Activated B cell treated with CpG ODN at 0.5 μM for 24 hours (primary cell): ENCODE data around the gene ZNF285. TPM values are rescaled to one million over a fixed set of nuclear protein-coding genes. Genes with fewer than 3 reads are reported as not detected.

Experiments
- ATAC-seq: fragments of 200-7000 bp; cut with Tn5 transposase; one replicate; pipeline ENCODE4 v1.10.0; 2021; ENCODE audit warnings: low read depth, mild to moderate bottlenecking, moderate library complexity
- CTCF ChIA-PET: fragments of 350-600 bp; sonication (Branson Sonifier 250); formaldehyde crosslinking; loops from one replicate; lab custom pipeline; 2021; ENCODE audit warnings: antibody characterized with exemption; lab: Charles Lee
- POLR2A ChIA-PET: fragments of 350-600 bp; sonication (Branson Sonifier 250); formaldehyde crosslinking; loops from one replicate; lab custom pipeline; 2021; ENCODE audit warnings: antibody characterized with exemption; lab: Charles Lee
- DNase-seq: peaks from one replicate; pipeline ENCODE4 v3.0.0; 2022
- H3K27ac Mint-ChIP-seq: one replicate; pipeline ENCODE4 v1.8.0; 2020; ENCODE audit warnings: mixed read lengths
- H3K27me3 Mint-ChIP-seq: one replicate; pipeline ENCODE4 v1.8.0; 2021; ENCODE audit warnings: mixed read lengths
- H3K36me3 Mint-ChIP-seq: one replicate; pipeline ENCODE4 v1.8.0; 2021; ENCODE audit warnings: low read depth, mixed read lengths
- H3K4me1 Mint-ChIP-seq: one replicate; pipeline ENCODE4 v1.8.0; 2021; ENCODE audit warnings: mixed read lengths
- H3K4me3 Mint-ChIP-seq: one replicate; pipeline ENCODE4 v1.8.0; 2020; ENCODE audit warnings: mild to moderate bottlenecking, mixed read lengths
- H3K9me3 Mint-ChIP-seq: one replicate; pipeline ENCODE4 v1.8.0; 2020; ENCODE audit warnings: mixed read lengths
- intact Hi-C: fragments of 100-400 bp; cut with micrococcal nuclease; formaldehyde crosslinking; loops from one replicate; pipeline ENCODE4 v1.15.1; 2024
- total RNA-seq: library from RNA; stranded (reverse); gene quantifications from 2 replicates; pipeline ENCODE4 v1.2.3, GENCODE V29; 2022
- TF ChIP-seq, protein P1 (sequence below): fragments of 200-600 bp; IDR thresholded peaks from one replicate; pipeline ENCODE4 v1.8.0; 2022; ENCODE audit warnings: antibody characterized with exemption, mild to moderate bottlenecking

The ZNF285 gene
- total RNA-seq = 4.5 TPM in 2 replicates

DNA sequence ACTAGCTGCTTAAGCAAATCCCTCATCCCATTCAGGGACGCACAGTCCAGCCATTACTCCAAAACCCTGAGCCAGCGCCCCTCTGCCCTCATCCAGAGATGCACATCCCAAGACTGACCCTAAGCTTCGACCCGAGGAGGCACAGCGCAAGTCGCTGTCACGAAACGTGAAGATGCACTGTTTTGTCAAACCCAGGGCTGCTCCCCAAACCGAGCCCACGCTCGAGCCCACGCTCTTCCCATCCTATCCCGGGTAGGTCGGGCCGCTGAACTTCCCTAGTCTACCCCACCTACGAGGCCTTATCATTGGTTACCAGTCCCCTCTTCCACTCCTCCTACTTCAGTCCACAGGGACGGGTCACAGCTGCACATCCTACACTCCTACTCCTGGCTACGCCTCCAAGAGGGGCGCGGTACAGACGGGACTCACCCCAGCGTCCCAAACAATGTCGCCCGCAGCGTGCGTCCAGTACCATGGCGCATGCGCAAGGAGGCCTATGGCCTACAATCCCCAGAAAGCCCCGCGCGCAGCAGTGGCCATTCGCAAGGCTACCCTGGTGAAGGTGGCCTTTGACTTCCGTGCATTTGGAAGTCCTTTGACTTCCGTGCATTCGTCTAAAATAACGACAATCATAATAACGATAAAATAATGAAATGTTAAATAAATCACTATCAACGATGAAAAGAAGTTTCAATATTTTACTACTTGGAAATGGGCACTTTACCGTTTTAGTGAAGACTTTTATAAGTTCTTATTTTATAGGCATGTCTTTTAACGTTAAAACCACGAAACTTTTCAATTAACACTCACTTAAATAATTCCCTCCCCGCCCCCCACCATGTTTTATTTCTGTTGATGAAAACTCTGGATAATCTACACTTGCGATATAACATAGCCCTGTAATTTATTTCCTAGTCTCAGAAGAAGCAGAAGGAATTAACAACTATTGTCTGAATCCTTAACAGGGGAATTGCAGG lies at the start of gene ZNF285:
ZNF285 (minus strand) TSS at position 470 of the 977 bp plus-strand sequence. CDS start 4,395 bp downstream, outside the sequence.
- ChIA-PET POLR2A (no interaction called here), CTCF (no interaction called here)
- H3K4me1 Mint-ChIP-seq = peaks cover 14% of the 10 kb centered on the region
- TF ChIP-seq, protein P1, sequence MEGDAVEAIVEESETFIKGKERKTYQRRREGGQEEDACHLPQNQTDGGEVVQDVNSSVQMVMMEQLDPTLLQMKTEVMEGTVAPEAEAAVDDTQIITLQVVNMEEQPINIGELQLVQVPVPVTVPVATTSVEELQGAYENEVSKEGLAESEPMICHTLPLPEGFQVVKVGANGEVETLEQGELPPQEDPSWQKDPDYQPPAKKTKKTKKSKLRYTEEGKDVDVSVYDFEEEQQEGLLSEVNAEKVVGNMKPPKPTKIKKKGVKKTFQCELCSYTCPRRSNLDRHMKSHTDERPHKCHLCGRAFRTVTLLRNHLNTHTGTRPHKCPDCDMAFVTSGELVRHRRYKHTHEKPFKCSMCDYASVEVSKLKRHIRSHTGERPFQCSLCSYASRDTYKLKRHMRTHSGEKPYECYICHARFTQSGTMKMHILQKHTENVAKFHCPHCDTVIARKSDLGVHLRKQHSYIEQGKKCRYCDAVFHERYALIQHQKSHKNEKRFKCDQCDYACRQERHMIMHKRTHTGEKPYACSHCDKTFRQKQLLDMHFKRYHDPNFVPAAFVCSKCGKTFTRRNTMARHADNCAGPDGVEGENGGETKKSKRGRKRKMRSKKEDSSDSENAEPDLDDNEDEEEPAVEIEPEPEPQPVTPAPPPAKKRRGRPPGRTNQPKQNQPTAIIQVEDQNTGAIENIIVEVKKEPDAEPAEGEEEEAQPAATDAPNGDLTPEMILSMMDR = no peak
- DNase-seq (peak; percentile 75), ATAC-seq (peak; percentile 97)
- H3K9me3 Mint-ChIP-seq = peaks cover 33% of the 10 kb centered on the region
- H3K27me3 Mint-ChIP-seq = peaks cover 14% of the 10 kb centered on the region
- intact Hi-C loops = loop anchor here (1.0 to 5.0 kb wide), 4 partner anchors 47 to 309 kb away; partner anchors contain the start of genes ZNF180, ZNF224 and ZNF229
- H3K36me3 Mint-ChIP-seq = peaks cover 24% of the 10 kb centered on the region
- peak within 1 kb of the TSS; percentile 88 for H3K4me3 Mint-ChIP-seq
- H3K27ac Mint-ChIP-seq = peak within 1 kb of the TSS; percentile 46

DNA sequence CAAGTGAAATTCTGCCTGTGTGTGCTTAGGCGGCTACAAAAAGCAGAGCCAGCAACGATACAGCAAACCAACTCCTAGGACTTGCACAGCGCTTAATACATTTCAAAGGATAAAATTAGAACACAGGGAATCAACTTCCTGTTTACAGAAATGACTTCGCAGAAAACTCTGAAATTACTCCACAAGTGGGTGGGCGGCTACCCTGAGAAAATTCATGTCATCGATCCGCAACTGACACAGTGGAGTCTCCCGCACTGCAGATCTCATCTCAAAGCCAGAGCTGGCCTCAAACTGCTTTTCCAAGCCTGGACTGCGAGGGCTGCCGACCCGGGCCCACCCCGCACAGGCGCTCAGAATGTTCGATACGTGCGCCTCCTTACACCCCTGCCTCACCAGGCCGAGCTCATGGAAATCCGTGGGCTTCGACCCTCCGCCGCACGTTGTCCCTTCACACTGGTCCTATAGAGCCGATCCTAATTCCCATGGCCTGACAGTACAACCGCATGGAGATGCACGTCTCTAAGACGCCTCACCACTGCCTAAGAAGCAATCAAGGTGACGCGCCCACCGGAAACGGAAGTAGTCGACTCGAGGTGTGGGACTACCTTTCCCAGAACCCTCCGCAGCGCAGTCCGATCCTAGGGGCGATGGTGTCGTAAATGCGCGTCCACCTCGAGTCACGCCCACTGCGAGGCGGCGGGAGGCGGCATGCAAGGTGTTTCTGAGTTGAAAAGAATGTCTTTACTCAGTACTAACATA lies 46.7 kb upstream of the ZNF285 start, which contains the start of gene ZNF229:
ZNF229 (minus strand) TSS at position 557 of the 759 bp plus-strand sequence. CDS start 5,625 bp downstream, outside the sequence.
- Mint-ChIP-seq H3K27ac (peak within 1 kb of the TSS; percentile 79), H3K9me3 (peaks cover 65% of the 10 kb centered on the region), H3K27me3 (peaks cover 21% of the 10 kb centered on the region), H3K4me3 (peak within 1 kb of the TSS; percentile 87), H3K36me3 (peaks cover 59% of the 10 kb centered on the region), H3K4me1 (peaks cover 12% of the 10 kb centered on the region)
- POLR2A ChIA-PET = interaction anchor here (0.9 kb wide), 1 partner anchor 52 kb away, joined by 4 read pairs; no protein-coding TSS in a partner anchor
- TF ChIP-seq, protein P1 = no peak
- intact Hi-C loops = loop anchor here (1.0 to 5.0 kb wide), 6 partner anchors 47 to 513 kb away; partner anchors contain the start of genes ZNF180, ZNF227, ZNF235 and ZNF285
- CTCF ChIA-PET = no interaction called here
- ATAC-seq (peak; percentile 99), DNase-seq (peak; percentile 69)

DNA sequence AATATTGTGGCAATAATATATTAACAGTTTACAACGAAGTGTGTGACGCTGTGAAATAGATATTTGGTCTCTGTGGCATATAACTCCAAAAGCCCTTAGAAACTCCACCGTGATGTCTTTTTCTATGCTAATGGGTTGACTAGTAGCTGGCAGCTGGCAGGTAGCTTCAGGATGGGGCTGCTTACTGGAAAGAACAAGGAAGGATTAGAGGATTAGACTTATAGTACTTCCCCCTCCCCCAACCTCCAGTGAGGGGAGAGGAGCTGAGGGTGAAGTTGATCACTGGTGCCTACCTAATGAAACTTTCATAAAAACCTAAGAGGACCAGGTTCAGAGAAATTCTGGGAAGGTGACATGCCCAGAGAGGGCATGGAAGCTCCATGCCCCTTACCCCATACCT lies 37.0 kb upstream of the ZNF285 start:
- intact Hi-C loops = no loop called here

DNA sequence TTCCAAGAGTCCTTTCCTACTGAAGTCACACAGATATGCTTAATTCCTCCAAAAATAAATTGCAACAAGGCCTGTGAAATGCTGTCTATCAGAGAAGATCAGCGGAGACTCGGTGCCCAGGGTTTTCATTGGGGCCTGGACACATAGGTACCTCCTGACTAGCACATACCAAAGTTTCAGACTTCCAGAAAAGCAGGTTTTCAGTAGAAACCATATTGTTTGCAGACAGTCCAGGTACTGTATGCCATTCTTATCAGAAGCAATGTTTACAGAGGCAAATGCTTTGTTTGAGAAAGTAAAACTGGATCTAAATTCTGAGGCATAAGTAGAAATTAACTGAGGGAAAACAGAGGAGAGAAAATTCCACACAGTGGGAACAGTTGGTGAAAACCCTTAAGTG lies 34.0 kb upstream of the ZNF285 start:
- TF ChIP-seq, protein P1 = no peak
- Mint-ChIP-seq H3K4me3 (no peak overlapping the region), H3K4me1 (no peaks in the 10 kb centered on the region), H3K36me3 (peaks cover 72% of the 10 kb centered on the region), H3K27ac (no peak overlapping the region), H3K27me3 (no peaks in the 10 kb centered on the region), H3K9me3 (peaks cover 58% of the 10 kb centered on the region)
- no peak for ATAC-seq
- DNase-seq = no peak
- intact Hi-C loops = no loop called here
- ChIA-PET CTCF (no interaction called here), POLR2A (no interaction called here)

More for the DNA sequence above, 37.0 kb upstream of the ZNF285 start:
- Mint-ChIP-seq H3K27ac (no peak overlapping the region), H3K27me3 (no peaks in the 10 kb centered on the region), H3K4me1 (no peaks in the 10 kb centered on the region), H3K9me3 (peaks cover 59% of the 10 kb centered on the region), H3K4me3 (no peak overlapping the region), H3K36me3 (peaks cover 74% of the 10 kb centered on the region)
- CTCF ChIA-PET = no interaction called here
- TF ChIP-seq, protein P1 = no peak
- no peak for ATAC-seq
- POLR2A ChIA-PET = no interaction called here
- DNase-seq = no peak
